K562 (cell line): ENCODE measurements around the gene TREM1. TPM values are rescaled to one million over a fixed set of nuclear protein-coding genes. Genes with fewer than 3 reads are reported as not detected.

Source experiments
- BMI1 ChIP-seq: fragments of 150-350 bp; IDR thresholded peaks from 2 replicates; pipeline ENCODE4 v1.6.1; 2014; ENCODE audit warnings: low read length
- MAFF ChIP-seq: IDR thresholded peaks from 2 replicates; pipeline ENCODE4 v1.6.1; 2012; ENCODE audit warnings: low read length, improper control_type of control experiment
- PCBP2 ChIP-seq: fragments of 200-400 bp; formaldehyde crosslinking; IDR thresholded peaks from 2 replicates; pipeline ENCODE4 v1.6.1; 2018; ENCODE audit warnings: low read length, low read depth, mild to moderate bottlenecking, moderate library complexity; ENCODE audit not compliant: poor library complexity, severe bottlenecking
- RAD21 ChIP-seq, 2 experiments: fragments of 250-450 bp in 1 of 2; fragments of 450-650 bp in 1 of 2; sonication (Bioruptor Pico) in 1 of 2; formaldehyde crosslinking in 1 of 2; IDR thresholded peaks in 1 of 2; conservative IDR thresholded peaks in 1 of 2; 2 replicates each; pipeline versions ENCODE4 v1.4.0 to v1.8.0; 2020 to 2022; ENCODE audit warnings: mild to moderate bottlenecking in 2 of 2, moderate library complexity in 1 of 2
- SAFB2 ChIP-seq: fragments of 200-400 bp; formaldehyde crosslinking; IDR thresholded peaks from 2 replicates; pipeline ENCODE4 v1.6.1; 2018; ENCODE audit warnings: borderline replicate concordance, low read length, low read depth, moderate library complexity; ENCODE audit not compliant: severe bottlenecking
- TAF1 ChIP-seq: IDR thresholded peaks from 2 replicates; pipeline ENCODE4 v1.6.1; 2011; ENCODE audit warnings: mild to moderate bottlenecking, low read length, moderate library complexity; ENCODE audit not compliant: insufficient read depth, control insufficient read depth, severe bottlenecking; ENCODE audit errors: extremely low read depth
- TCF7 ChIP-seq: sonication (generic); IDR thresholded peaks from 2 replicates; pipeline ENCODE4 v1.6.1; 2016; ENCODE audit warnings: antibody characterized with exemption, borderline replicate concordance
- TOE1 ChIP-seq, 2 experiments: fragments of 450-650 bp in 1 of 2; sonication (generic) in 1 of 2; formaldehyde crosslinking in 1 of 2; IDR thresholded peaks; 2 replicates each; pipeline versions ENCODE4 v1.7.1 to v1.8.0; 2016 to 2022; ENCODE audit warnings: borderline replicate concordance in 2 of 2, mild to moderate bottlenecking in 2 of 2, antibody characterized with exemption in 1 of 2, inconsistent platforms in 1 of 2, low read depth in 1 of 2, missing genetic modification reagents in 1 of 2, moderate library complexity in 1 of 2
- ZKSCAN3 ChIP-seq: fragments of 250-450 bp; sonication (Bioruptor Pico); IDR thresholded peaks from 2 replicates; pipeline ENCODE4 v1.4.0; 2020
- ZZZ3 ChIP-seq: fragments of 450-650 bp; IDR thresholded peaks from 2 replicates; pipeline ENCODE4 v1.6.1; 2016; ENCODE audit warnings: antibody characterized with exemption, mild to moderate bottlenecking, moderate library complexity
- polyA plus RNA-seq, 8 experiments: library from polyadenylated mRNA; depleted of rRNA in 4 of 8; stranded (reverse) in 5 of 8; unstranded in 3 of 8; fragments of >200 nt; fragmentation: Nextera tagmentation in 2 of 8; fragmentation: Illumina TruSeq in 1 of 8; extraction: Ambion mirVana in 2 of 8; extraction: Trizol in 1 of 8; gene quantifications; 2 replicates each; pipeline versions ENCODE4 v1.2.1 to v1.2.3, GENCODE V29; 2011 to 2014; ENCODE audit warnings: inconsistent platforms in 1 of 8, missing spikeins in 1 of 8
- total RNA-seq, 7 experiments: library from RNA; depleted of rRNA in 6 of 7; stranded (reverse); fragments of >200 nt in 6 of 7; fragmentation: Illumina TruSeq in 2 of 7; extraction: Trizol in 2 of 7; gene quantifications; 2 replicates each; pipeline versions ENCODE4 v1.2.1 to v1.2.3, GENCODE V29; 2011 to 2021; ENCODE audit warnings: low replicate concordance in 1 of 7
- TF ChIP-seq, protein P1 (sequence below): fragments of 250-450 bp; sonication (Bioruptor Pico); IDR thresholded peaks from 2 replicates; pipeline ENCODE4 v1.5.0; 2020; ENCODE audit warnings: mild to moderate bottlenecking, borderline replicate concordance
- TF ChIP-seq, protein P2 (sequence below): fragments of 450-650 bp; IDR thresholded peaks from 2 replicates; pipeline ENCODE4 v1.6.1; 2014; ENCODE audit warnings: low read depth, mild to moderate bottlenecking, moderate library complexity, borderline replicate concordance
- TF ChIP-seq, protein P3 (sequence below): fragments of 450-650 bp; formaldehyde crosslinking; IDR thresholded peaks from 2 replicates; pipeline ENCODE4 v1.4.0; 2020; ENCODE audit warnings: mild to moderate bottlenecking, moderate library complexity
- TF ChIP-seq, protein P4 (sequence below): sonication (generic); formaldehyde crosslinking; IDR thresholded peaks from 2 replicates; pipeline ENCODE4 v1.8.1; 2023; ENCODE audit warnings: mild to moderate bottlenecking, missing genetic modification reagents
- TF ChIP-seq, protein P5 (sequence below): fragments of 250-450 bp; sonication (Bioruptor Pico); IDR thresholded peaks from 2 replicates; pipeline ENCODE4 v1.5.0; 2021; ENCODE audit warnings: mild to moderate bottlenecking, borderline replicate concordance

The TREM1 gene
- total and polyA plus RNA-seq, 9 of the 15 experiments (the other 6 are each of a cell fraction or from before 2014, with no cell fraction given): not detected

DNA sequence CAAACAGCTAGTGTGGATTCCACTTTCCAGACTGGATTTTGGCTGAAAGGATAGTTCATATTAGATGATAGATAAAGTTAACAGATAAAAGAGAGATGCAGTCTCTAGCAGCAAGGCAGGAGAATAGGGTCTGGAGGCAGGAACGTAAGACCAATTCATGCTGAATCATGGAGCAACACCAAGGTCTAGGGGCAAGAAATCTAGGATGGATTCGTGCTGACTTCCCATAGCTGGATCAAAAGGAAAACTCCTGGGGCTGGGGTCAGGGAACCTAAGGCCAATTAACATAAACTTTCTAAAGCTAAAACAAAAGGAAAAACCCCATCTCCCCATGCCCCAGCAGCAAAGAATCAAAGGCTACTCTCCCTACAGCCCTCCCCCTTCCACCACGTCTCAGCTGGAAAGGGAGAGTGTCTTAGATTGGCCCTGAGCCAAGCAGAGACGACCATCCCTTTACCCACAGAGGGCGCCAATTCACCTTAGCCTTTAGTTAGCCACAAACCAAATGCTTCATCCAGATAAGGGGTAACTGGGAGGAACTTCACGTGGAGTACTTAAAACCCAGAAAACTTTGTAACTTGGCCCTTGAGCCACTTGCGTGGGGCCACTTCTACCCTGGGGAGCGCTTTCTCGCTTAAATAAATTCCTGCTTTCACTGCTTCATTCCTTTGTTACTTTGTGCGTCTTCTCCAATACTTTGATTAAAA is 7.6 kb downstream of the TREM1 start (continued):
- TF ChIP-seq, protein P1, sequence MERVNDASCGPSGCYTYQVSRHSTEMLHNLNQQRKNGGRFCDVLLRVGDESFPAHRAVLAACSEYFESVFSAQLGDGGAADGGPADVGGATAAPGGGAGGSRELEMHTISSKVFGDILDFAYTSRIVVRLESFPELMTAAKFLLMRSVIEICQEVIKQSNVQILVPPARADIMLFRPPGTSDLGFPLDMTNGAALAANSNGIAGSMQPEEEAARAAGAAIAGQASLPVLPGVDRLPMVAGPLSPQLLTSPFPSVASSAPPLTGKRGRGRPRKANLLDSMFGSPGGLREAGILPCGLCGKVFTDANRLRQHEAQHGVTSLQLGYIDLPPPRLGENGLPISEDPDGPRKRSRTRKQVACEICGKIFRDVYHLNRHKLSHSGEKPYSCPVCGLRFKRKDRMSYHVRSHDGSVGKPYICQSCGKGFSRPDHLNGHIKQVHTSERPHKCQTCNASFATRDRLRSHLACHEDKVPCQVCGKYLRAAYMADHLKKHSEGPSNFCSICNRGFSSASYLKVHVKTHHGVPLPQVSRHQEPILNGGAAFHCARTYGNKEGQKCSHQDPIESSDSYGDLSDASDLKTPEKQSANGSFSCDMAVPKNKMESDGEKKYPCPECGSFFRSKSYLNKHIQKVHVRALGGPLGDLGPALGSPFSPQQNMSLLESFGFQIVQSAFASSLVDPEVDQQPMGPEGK (CRISPR knock-in tag): no peak
- TF ChIP-seq RAD21 (CRISPR knock-in tag; conservative IDR thresholded peaks at IDR 0.05 in 1 of 2, IDR thresholded peaks at IDR 0.05 in 1 of 2): peak; percentile 71 to 82
- TF ChIP-seq BMI1: no peak
- no peak for TF ChIP-seq ZKSCAN3 (CRISPR knock-in tag)
- TF ChIP-seq MAFF: no peak
- peak; percentile 31; the same call in 1 of the 2 replicates for TF ChIP-seq ZZZ3
- TF ChIP-seq SAFB2: no peak
- TF ChIP-seq, protein P2, sequence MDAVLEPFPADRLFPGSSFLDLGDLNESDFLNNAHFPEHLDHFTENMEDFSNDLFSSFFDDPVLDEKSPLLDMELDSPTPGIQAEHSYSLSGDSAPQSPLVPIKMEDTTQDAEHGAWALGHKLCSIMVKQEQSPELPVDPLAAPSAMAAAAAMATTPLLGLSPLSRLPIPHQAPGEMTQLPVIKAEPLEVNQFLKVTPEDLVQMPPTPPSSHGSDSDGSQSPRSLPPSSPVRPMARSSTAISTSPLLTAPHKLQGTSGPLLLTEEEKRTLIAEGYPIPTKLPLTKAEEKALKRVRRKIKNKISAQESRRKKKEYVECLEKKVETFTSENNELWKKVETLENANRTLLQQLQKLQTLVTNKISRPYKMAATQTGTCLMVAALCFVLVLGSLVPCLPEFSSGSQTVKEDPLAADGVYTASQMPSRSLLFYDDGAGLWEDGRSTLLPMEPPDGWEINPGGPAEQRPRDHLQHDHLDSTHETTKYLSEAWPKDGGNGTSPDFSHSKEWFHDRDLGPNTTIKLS: peak; percentile 67
- peak; percentile 58; the same call in 1 of the 2 replicates for TF ChIP-seq TOE1 (IDR thresholded peaks at IDR 0.05; ENCODE audit: borderline replicate concordance)
- no peak for TF ChIP-seq TOE1 (CRISPR knock-in tag; IDR thresholded peaks at IDR 0.05; ENCODE audit: borderline replicate concordance, low read depth)
- no peak for TF ChIP-seq PCBP2
- TF ChIP-seq, protein P3, sequence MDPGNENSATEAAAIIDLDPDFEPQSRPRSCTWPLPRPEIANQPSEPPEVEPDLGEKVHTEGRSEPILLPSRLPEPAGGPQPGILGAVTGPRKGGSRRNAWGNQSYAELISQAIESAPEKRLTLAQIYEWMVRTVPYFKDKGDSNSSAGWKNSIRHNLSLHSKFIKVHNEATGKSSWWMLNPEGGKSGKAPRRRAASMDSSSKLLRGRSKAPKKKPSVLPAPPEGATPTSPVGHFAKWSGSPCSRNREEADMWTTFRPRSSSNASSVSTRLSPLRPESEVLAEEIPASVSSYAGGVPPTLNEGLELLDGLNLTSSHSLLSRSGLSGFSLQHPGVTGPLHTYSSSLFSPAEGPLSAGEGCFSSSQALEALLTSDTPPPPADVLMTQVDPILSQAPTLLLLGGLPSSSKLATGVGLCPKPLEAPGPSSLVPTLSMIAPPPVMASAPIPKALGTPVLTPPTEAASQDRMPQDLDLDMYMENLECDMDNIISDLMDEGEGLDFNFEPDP (CRISPR knock-in tag): no peak
- TF ChIP-seq, protein P4, sequence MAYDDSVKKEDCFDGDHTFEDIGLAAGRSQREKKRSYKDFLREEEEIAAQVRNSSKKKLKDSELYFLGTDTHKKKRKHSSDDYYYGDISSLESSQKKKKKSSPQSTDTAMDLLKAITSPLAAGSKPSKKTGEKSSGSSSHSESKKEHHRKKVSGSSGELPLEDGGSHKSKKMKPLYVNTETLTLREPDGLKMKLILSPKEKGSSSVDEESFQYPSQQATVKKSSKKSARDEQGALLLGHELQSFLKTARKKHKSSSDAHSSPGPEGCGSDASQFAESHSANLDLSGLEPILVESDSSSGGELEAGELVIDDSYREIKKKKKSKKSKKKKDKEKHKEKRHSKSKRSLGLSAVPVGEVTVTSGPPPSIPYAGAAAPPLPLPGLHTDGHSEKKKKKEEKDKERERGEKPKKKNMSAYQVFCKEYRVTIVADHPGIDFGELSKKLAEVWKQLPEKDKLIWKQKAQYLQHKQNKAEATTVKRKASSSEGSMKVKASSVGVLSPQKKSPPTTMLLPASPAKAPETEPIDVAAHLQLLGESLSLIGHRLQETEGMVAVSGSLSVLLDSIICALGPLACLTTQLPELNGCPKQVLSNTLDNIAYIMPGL: peak; percentile 39; the same call in 1 of the 2 replicates
- TF ChIP-seq TCF7: no peak
- no peak for TF ChIP-seq TAF1
- TF ChIP-seq, protein P5, sequence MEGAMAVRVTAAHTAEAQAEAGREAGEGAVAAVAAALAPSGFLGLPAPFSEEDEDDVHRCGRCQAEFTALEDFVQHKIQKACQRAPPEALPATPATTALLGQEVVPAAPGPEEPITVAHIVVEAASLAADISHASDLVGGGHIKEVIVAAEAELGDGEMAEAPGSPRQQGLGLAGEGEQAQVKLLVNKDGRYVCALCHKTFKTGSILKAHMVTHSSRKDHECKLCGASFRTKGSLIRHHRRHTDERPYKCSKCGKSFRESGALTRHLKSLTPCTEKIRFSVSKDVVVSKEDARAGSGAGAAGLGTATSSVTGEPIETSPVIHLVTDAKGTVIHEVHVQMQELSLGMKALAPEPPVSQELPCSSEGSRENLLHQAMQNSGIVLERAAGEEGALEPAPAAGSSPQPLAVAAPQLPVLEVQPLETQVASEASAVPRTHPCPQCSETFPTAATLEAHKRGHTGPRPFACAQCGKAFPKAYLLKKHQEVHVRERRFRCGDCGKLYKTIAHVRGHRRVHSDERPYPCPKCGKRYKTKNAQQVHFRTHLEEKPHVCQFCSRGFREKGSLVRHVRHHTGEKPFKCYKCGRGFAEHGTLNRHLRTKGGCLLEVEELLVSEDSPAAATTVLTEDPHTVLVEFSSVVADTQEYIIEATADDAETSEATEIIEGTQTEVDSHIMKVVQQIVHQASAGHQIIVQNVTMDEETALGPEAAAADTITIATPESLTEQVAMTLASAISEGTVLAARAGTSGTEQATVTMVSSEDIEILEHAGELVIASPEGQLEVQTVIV (CRISPR knock-in tag): no peak
